AG04450 (cell line): Measurements from ENCODE around the gene FNDC11. TPM values are rescaled to one million over a fixed set of nuclear protein-coding genes. Genes with fewer than 3 reads are reported as not detected.

Experiments used
- CTCF ChIA-PET: fragments of 300-600, 350-600 bp; formaldehyde crosslinking; extraction: SDS; loops from one replicate; lab custom pipeline; 2022; ENCODE audit warnings: antibody characterized with exemption, inconsistent platforms; lab: Charles Lee
- POLR2A ChIA-PET: fragments of 350-600 bp; formaldehyde crosslinking; extraction: SDS; loops from one replicate; lab custom pipeline; 2021; ENCODE audit warnings: antibody characterized with exemption, inconsistent platforms; lab: Yijun Ruan, JAX
- DNase-seq: peaks from one replicate; pipeline ENCODE4 v3.0.0-alpha.2; 2011; ENCODE audit warnings: low read depth, low spot score
- H3K27ac ChIP-seq: one replicate; pipeline ENCODE4 v1.5.1; 2012; ENCODE audit warnings: low read depth, low read length, control low read depth
- H3K27me3 ChIP-seq: one replicate; pipeline ENCODE4 v1.6.0; 2012; ENCODE audit warnings: low read length; ENCODE audit not compliant: control insufficient read depth, insufficient read depth
- H3K4me3 ChIP-seq: 2 replicates; pipeline ENCODE4 v1.5.1; 2011; ENCODE audit warnings: mild to moderate bottlenecking, low read depth, low read length, control low read depth
- H3K9me3 ChIP-seq: 2 replicates; pipeline ENCODE4 v1.5.1; 2012; ENCODE audit warnings: low read length; ENCODE audit not compliant: control insufficient read depth, insufficient read depth
- polyA plus RNA-seq: library from polyadenylated mRNA; depleted of rRNA; stranded (reverse); fragments of >200 nt; gene quantifications from 2 replicates; pipeline ENCODE4 v1.2.3, GENCODE V29; 2011
- TF ChIP-seq, protein P1 (sequence below): IDR thresholded peaks from 2 replicates; pipeline ENCODE4 v1.5.1; 2011; ENCODE audit warnings: low read depth, low read length, control low read depth, inconsistent platforms

FNDC11 gene
- polyA plus RNA-seq, 1 experiment, result 0.64 TPM

DNA sequence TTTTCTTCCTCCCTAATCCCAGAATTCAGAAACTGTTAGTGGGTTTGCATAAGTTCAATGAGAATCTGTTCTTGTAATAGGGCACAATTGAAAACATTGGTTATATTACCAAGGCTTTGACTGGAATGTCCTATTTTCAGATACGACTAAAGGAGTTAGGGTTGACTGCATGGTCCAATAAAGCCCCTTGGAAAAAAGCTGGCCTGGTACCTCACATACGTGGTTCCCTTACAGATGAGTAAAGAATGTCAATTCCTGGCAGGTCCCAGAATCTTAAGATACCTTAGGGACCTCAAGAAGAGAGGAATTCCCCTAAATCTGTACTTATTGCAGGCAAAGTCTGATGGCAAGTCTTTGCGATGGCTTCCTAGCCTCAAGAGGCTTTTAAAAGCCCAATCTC is 28.8 kb upstream of the FNDC11 start:
- DNase-seq, result no peak
- Histone ChIP-seq H3K27me3 (no peaks in the 10 kb centered on the region), H3K27ac (no peak overlapping the region), H3K9me3 (peaks cover 8% of the 10 kb centered on the region), H3K4me3 (no peak overlapping the region)
- ChIA-PET POLR2A (no interaction called here), CTCF (interaction anchor here (0.7 kb wide), 1 partner anchor 302 kb away, joined by 3 read pairs; no protein-coding TSS in a partner anchor)
- TF ChIP-seq, protein P1, sequence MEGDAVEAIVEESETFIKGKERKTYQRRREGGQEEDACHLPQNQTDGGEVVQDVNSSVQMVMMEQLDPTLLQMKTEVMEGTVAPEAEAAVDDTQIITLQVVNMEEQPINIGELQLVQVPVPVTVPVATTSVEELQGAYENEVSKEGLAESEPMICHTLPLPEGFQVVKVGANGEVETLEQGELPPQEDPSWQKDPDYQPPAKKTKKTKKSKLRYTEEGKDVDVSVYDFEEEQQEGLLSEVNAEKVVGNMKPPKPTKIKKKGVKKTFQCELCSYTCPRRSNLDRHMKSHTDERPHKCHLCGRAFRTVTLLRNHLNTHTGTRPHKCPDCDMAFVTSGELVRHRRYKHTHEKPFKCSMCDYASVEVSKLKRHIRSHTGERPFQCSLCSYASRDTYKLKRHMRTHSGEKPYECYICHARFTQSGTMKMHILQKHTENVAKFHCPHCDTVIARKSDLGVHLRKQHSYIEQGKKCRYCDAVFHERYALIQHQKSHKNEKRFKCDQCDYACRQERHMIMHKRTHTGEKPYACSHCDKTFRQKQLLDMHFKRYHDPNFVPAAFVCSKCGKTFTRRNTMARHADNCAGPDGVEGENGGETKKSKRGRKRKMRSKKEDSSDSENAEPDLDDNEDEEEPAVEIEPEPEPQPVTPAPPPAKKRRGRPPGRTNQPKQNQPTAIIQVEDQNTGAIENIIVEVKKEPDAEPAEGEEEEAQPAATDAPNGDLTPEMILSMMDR, result no peak

DNA sequence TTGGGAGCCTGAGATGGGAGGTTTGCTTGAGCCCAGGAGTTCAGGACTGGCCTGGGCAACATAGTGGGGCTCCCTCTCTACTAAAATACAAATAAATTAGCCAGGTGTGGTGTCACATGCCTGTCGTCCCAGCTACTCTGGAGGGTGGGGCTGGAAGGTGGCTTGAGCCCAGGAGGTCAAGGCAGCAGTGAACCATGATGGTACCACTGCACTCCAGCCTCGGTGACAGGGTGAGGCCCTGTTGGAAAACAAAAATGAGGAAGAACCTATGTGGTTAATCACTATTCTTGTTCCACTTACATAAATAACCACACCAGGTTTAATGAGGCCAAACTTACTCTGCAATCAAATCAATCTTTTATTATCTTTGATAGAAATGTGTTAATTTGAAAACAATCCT is 28.0 kb upstream of the FNDC11 start:
- H3K27me3 ChIP-seq, result no peaks in the 10 kb centered on the region
- no peak overlapping the region for H3K27ac ChIP-seq
- ChIA-PET CTCF (no interaction called here), POLR2A (no interaction called here)
- DNase-seq, result no peak
- TF ChIP-seq, protein P1, result no peak
- H3K4me3 ChIP-seq, result no peak overlapping the region
- peaks cover 8% of the 10 kb centered on the region for H3K9me3 ChIP-seq

DNA sequence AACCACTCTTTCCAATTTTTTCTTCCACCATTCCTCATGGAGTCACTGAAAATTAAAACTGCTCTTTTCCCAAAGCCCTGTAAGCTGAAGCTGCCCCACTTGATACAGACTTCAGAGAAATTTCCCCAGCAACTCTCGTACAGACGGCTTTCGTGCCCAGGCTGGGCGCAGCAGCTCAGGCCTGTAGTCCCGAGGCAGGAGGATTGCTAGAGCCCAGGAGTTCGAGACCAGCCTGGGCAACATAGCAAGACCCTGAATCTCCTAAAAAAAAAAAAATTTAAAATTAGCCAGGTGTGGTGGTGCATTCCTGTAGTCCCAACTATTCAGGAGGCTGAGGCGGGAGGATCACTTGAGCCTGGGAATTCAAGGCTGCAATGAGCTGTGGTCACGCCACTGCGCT is 26.8 kb upstream of the FNDC11 start:
- H3K27ac ChIP-seq, result no peak overlapping the region
- TF ChIP-seq, protein P1, result no peak
- no peaks in the 10 kb centered on the region for H3K27me3 ChIP-seq
- DNase-seq, result no peak
- ChIA-PET POLR2A (no interaction called here), CTCF (interaction anchor here (2.8 kb wide), 1 partner anchor 11 kb away, joined by 9 read pairs; the partner anchor contains the start of gene PTK6)
- H3K4me3 ChIP-seq, result no peak overlapping the region
- peaks cover 8% of the 10 kb centered on the region for H3K9me3 ChIP-seq

- Histone ChIP-seq H3K4me3 (no peak overlapping the region), H3K9me3 (no peaks in the 10 kb centered on the region; the same call in 1 of the 2 replicates), H3K27ac (no peak overlapping the region), H3K27me3 (peaks cover 2% of the 10 kb centered on the region)
- no peak for DNase-seq
- POLR2A ChIA-PET, result interaction anchor here (0.7 to 3.1 kb wide), 2 partner anchors 9 to 59 kb away, joined by 3 to 18 read pairs; partner anchors contain the start of gene PPDPF
- TF ChIP-seq, protein P1, result no peak
- CTCF ChIA-PET, result interaction anchor here (2.8 kb wide), 1 partner anchor 9 kb away, joined by 9 read pairs; the partner anchor contains the start of gene PTK6
Measured at GRCh38 chr20:63529180-63529860, 24.6 kb upstream of the FNDC11 start.
